Testis (tissue), 2 donors: ENCODE measurements around the gene TESPA1.

ENCODE experiments used
- CTCF ChIP-seq, 3 experiments: fragments of 450-650 bp in 2 of 3; fragments of 200-600 bp in 1 of 3; sonication (generic) in 1 of 3; IDR thresholded peaks; one replicate each; pipeline ENCODE4 v1.5.1; 2016 to 2019; ENCODE audit warnings: antibody characterized with exemption in 3 of 3, mild to moderate bottlenecking in 2 of 3, moderate library complexity in 1 of 3
- POLR2A ChIP-seq: fragments of 450-650 bp; IDR thresholded peaks from one replicate; pipeline ENCODE4 v1.6.1; 2017; ENCODE audit warnings: antibody characterized with exemption, mild to moderate bottlenecking, moderate library complexity

GRCh38 chr12:54981796-54982195, 2.8 kb downstream of the TESPA1 start:
- TF ChIP-seq POLR2A (no peak), CTCF (IDR thresholded peaks at IDR 0.05) (no peak)
